HK-2 (cell line): ENCODE data around the gene SERPINE1.
A peak's percentile ranks its signal among the peaks of the same experiment; 100 is the strongest.
"Not testable (repeated sequence)": the region's sequence is repeated elsewhere in the genome, so short reads cannot be mapped to it uniquely, and the experiment has no call there.

ENCODE experiments used
- DNase-seq: peaks from one replicate; pipeline ENCODE4 v3.0.0-alpha.2; 2018; ENCODE audit not compliant: unreplicated experiment

The SERPINE1 gene

DNA sequence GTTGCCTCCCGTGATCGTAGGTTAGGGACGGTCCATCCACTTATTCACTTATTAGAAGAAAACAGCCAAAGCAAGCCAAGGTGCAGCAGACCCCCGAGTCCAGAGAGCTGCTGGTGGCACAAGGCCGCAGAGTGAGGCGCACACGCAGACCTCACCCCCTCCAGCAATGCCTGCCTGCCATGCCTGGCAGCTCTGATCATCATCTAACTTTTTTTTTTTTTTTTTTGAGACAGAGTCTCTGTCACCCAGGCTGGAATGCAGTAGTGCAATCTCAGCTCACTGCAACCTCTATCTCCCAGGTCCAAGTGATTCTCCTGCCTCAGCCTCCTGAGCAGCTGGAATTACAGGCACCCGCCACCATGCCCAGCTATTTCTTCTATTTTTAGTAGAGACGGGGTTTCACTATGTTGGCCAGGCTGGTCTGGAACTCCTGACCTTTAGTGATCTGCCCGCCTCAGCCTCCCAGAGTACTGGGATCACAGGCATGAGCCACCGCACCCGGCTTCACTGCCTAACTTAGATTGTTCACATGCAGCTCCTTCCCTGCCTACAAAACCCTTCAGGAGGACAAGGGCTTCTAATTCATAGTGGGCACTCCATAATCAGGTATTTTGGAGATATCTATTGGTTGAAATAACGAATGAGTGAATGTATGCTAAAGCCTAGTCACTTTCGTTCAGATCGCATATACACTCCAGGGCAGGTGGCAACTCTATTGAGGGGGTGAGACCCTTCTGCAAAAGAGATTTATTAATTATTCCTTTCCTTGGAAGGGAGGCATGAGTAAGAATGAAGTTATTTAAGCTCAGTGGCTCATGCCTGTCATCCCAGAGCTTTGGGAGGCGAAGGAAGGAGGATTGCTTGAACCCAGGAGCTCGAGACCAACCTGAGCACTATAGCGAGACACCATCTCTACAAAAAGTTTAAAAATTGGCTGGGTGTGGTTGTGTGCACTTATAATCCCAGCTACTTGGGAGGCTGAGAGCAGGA lies 25.8 kb upstream of the SERPINE1 start:
- no peak for DNase-seq

DNA sequence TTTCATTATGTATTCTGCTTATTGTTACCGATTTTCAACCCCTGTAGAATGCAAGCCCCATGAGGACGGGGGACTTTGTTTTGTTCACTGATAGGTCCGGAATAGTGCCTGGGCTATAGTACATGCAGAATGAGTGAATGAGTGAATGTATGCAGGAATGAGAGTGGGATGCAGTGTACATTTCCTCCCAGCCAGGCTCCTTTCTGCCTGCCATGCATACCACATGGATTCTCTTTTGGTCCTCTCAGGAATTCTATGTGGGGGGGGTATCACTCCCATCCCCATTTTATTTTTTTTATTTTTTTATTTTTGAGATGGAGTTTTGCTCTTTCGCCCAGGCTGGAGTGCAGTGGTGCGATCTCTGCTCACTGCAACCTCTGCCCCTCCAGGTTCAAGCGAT lies 24.9 kb upstream of the SERPINE1 start:
- no peak for DNase-seq

DNA sequence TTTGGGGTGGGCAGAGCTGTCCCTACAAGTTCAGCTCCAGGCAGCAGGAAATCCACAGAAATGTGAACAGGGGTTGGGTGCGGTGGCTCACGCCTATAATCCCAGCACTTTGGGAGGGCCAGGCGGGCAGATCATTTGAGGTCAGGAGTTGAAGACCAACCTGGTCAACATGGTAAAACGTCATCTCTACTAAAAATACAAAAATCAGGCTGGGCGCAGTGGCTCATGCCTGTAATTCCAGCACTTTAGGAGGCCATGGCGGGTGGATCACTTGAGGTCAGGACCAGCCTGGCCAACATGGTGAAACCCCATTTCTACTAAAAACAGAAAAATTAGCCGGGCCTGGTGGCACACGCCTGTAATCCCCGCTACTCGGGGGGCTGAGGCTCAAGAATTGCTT lies 23.2 kb upstream of the SERPINE1 start:
- DNase-seq, result not testable (repeated sequence)

DNA sequence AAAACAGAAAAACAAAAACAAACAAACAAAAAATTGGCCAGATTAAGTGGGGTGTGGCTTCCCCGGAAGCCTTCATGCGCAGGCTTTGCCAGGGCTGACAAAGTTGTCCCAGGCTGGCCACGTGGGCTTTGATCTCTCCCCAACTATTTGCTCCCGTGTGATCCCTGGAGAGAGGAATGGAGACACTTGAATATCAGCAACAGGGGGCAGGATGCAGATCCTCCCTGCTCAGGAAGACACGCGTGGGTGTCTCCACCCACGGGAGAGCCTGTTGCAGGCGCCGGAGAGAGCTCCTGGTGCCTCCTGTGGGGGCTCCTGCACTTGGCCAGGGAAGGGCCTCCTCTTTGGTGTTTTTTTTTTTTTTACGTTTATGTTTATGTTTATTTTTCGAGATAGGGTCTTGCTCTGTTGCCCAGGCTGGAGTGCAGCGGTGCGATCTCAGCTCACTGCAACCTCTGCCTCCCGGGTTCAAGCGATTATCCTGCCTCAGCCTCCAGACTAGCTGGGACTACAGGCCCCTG lies 22.7 kb upstream of the SERPINE1 start:
- DNase-seq, result no peak

DNA sequence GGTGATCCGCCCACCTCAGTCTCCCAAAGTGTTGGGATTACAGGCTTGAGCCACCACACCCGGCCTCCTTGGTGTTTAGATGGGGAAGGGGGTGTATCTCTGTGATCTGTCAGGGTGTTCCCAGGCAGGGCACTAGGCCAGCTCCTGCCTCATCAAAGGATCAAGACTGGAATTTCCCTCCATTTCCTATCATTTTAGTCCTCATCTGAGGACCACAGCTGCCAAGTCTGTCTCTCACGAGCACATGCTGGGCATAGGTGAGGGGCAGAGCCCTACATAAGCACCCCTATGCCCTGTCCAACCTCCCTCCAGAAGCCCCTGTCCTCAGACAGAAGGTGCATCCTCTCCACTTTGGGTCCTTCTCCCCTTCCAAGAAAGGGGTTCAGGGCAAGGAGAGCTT lies 22.1 kb upstream of the SERPINE1 start:
- no peak for DNase-seq

DNA sequence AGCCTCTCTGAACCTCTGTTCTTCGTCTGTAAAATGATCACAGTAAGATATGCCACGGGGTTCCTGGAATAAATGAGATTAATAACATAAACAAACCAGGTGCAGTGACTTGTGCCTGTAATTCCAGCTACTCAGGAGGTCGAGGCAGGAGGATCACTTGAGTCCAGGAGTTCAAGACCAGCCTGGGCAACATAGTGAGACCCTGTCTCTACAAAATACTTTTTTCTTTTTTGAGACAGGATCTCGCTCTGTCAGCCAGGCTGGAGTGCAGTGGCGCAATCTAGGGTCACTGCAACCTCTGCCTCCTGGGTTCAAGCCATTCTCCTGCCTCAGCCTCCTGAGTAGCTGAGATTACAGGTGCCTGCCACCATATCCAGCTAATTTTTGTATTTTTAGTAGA lies 21.7 kb upstream of the SERPINE1 start:
- not testable (repeated sequence) for DNase-seq

DNA sequence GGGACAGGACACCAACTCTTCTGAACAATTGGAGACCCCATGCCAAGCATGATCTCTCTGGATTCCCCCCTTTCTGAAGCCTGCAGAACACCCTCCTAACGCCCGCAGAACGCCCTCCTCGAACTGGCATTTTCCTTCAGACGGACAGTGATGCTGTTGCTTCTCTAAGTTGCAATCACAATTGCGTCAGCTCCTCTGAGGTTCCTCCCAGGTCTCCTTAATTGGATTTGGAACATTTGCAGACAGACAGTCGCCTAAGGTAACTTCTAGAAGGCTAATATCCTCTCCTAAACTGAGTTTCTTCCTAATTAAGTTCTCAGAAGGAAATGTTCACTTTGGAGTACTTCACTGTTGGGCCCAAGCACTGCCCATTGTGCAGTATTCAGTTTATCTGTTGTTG lies 20.5 kb upstream of the SERPINE1 start:
- no peak for DNase-seq

DNA sequence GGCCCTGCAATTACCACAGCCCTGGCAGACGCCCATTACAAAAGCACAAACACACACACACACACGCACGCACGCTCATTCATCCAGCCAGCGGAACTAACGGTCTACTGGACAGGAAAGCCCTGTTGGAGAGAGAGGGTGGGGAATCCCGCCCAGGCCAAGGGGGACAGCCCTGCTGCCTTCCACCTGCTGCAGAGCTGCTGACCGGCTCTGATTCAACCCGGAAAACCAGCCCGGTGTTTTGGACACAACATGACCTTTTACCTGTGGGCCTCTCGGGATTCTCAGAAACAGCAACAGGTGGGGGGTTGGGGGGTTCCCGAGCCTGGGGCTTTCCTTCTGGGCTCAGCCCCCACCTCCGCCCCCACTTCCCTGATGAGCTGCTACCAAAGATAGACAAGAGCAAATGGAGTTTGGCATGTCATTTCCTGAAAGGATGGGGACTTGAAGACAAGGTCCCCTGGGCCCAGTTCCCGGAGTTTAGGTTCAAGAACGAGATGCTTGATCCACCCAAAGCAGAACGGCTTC lies 18.5 kb upstream of the SERPINE1 start:
- peak; percentile 83 for DNase-seq

DNA sequence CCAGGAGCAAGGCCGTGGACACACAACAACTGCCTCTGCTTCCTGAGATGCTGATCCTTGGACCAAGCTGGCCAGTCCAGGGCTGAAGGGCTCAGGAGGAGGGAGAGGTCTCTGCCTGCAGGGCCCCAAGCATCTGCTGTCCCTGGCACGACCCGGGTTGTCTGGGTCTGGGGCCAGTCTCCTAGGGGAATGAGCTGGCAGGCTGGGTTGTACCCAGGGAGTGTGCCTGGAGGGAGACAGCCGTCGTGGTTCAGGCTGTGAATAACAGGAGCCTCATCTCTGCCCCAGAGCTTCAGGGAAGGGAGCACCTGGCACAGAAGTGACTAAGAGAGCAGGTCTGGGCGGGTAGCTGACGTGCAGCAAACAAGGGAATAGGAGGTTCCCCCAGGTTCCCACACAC lies 17.9 kb upstream of the SERPINE1 start:
- no peak for DNase-seq

DNA sequence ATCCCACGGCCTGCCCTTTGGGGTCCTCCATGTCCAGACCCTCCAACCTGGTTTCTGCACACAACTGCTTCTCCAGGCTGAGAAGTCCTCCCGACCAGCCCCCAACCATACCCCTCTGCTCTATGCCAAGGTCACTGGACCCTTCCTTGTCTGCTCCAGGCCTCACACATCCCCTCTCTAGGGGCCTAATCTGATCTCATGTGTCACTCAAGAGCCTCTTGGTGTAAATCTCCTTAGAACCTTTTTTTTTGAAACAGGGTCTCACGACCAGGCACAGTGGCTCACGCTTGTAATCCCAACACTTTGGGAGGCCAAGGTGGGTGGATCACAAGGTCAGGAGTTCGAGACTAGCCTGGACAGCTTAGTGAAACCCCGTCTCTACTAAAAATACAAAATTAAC lies 17.5 kb upstream of the SERPINE1 start:
- no peak for DNase-seq

DNA sequence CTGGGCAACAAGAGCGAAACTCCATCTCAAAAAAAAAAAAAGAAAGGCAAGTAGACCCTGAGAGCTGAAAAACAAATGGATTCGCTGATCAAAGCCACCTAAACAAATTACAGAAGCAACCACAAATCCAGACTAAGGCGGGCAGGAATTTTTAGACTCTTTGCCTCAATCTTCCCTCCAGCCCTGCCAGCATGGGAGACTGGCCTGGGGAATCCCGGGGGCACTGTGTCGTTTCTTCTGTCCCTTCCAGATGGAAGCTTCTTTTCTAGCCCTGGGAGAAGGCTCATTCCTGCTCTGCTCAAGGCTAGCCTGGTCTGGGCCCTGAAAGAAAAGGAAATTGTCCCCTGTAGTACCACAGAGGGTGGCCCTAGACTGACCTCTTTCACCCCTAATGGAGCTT lies 15.6 kb upstream of the SERPINE1 start:
- DNase-seq, result no peak

DNA sequence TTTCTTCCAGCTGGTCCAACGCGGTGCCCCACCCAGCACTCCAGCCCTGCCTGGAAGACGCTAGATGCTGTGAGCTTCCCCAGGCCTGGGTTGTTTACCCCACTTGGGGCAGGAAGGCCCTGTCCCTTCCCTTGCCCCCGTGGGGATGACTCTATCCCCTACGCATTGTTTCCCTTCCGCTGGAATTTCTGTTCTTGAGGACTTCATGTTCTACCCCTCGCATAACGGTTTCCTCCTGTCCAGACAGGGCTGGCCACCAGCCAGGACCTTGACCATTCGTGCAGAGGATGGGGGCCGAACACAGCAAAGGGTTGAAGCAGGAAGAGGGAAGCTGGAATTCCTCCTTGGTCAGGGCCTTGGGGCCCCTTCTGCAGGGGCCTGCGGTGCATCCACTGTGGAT lies 14.7 kb upstream of the SERPINE1 start:
- no peak for DNase-seq

DNA sequence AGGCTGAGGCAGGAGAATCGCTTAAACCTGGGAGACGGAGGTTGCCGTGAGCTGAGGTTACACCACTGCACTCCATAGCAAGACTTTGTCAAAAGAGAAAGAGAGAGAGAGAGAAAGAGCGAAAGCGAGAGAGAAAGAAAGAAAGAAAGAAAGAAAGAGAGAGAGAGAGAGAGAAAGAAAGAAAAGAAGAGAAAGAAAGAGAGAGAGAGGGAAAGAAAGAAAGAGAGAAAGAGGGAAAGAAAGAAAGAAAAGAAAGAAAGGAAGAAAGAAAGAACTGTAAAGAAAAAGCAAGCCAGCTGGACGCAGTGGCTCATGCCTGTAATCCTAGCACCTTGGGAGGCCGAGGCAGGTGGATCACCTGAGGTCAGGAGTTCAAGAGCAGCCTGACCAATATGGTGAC lies 13.8 kb upstream of the SERPINE1 start:
- DNase-seq, result not testable (repeated sequence)

DNA sequence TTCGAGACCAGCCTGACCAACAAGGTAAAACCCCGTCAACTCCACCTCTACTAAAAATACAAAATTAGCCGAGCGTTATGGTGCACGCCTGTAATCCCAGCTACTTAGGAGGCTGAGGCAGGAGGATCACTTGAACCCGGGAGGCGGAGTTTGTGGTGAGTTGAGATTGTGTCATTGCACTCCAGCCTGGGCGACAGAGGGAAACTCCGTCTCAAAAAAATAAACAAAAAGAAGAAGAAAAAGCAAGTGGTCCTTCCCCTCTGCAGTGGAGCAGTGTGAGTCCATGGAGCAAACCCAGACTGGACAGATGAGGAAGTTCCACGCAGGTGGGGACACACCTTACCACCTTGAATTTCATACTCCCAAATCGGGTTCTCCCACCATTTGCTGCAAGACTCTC lies 13.1 kb upstream of the SERPINE1 start:
- DNase-seq, result no peak

DNA sequence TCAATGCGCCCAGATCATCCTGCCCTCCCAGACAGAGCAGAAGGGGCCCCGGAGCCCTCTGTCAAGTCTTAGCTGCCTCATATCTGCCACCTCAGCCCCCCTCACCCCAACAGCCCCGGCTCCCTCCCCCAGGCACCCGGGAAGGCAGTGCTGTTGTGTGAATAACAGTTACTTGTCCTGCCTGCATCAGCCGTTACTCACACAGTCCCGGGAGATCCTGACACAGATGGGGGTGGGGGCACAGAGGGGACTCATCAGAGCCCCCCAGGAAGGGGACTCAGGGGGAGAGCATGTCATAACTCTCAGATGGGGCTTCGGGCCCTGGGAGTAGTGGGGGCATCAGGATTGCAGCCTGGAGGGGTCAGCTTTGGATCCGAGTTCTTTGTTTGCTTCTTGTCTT lies 12.4 kb upstream of the SERPINE1 start:
- DNase-seq, result no peak

DNA sequence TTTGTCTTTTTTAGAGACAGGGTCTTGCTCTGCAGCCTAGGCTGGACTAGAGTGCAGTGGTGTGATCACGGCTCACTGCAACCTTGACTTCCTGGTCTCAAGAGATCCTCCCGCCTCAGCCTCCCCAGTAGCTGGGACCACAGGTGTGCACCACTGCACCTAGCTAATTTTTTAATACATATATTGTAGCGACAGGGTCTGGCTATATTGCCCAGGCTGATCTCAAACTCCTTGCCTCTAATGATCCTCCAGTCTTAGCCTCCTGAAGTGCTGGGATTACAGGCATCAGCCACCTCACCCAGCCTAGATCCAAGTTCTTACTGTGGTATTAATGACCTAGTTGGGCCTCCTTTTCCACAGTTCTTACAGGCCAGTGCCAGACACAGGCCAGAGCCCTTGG lies 11.7 kb upstream of the SERPINE1 start:
- DNase-seq, result no peak

DNA sequence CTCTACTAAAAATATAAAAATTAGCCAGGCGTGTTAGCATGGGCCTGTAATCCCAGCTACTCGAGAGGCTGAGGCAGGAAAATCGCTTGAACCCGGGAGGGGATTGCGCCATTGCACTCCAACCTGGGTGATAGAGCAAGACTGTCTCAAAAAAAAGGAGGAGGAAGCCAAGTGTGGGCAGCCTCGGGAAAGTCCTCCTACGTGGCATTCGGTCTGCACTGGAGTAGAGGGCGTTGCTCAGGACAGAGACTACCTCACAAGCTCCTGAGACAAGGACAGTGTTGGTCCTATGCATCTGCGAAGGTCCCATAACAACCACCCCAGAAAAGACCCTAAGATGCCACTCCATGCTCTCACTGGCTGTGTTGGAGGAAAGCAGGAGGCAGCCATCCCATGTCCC lies 10.0 kb upstream of the SERPINE1 start:
- DNase-seq, result peak; percentile 53

DNA sequence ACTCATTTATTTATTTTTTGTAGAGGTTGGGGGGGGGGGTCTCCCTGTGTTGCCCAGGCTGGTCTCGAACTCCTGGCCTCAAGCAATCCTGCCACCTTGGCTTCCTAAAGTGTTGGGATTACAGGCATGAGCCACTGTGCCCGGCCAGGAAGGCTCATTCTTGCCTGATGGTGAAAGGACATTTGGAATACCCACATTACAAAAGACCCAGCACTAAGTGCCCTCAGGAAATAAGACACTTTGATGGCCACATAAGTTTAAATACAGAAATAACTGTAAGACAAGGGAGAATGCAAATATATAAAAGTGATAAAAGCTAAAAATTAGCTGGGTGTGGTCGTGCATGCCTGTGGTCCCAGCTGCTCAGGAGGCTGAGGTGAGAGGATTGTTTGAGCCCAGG lies 8.0 kb upstream of the SERPINE1 start:
- DNase-seq, result no peak

DNA sequence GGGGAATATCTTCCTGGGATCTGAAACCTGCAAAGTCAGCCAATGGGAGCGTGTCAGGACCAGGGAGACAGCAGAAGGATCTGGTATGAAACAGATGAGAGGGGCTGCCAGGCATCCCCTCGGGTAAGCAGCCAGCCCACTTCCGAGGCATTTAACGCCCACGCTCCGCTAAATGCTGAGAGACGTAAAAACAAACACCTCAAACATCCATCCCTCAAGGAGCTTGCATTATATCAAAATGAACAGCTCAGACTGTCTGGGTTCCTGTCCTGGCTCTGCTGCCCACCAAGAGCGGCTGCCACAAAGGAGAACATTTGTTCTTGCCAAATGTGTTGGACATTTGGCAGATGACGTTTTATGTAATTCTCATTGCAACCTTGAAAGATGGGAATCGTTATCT lies 7.0 kb upstream of the SERPINE1 start:
- DNase-seq, result no peak

DNA sequence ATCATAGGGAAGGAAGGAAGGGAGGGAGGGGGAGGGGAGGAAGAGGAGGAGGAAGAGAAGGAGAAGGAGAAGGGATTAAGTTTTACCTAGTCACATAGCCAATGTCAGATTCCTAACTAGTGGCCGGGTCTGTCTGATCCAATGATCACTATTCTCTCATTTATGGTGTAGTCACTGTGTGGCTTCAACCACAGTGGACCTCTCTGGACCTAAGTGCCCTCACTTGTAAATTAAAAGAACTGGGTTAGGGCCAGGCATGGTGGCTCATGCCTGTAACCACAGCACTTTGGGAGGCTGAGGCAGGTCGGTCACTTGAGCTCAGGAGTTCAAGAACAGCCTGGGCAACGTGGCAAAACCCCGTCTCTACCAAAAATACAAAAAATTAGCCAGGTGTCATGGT lies 6.6 kb upstream of the SERPINE1 start:
- no peak for DNase-seq

DNA sequence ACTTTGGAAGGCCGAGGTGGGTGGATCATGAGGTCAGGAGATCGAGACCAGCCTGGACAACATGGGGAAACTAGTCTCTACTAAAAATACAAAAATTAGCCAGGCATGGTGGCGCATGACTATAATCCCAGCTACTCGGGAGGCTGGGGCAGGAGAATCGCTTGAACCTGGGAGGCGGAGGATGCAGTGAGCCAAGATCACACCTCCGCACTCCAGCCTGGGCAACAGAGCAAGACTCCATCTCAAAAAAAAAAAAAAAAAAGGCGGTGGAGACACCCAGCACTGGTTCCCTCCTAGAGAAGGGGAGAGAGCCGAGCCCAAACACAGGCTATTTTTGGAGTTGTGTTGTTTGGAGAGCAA lies 5.3 kb upstream of the SERPINE1 start:
- DNase-seq, result not testable (repeated sequence)

DNA sequence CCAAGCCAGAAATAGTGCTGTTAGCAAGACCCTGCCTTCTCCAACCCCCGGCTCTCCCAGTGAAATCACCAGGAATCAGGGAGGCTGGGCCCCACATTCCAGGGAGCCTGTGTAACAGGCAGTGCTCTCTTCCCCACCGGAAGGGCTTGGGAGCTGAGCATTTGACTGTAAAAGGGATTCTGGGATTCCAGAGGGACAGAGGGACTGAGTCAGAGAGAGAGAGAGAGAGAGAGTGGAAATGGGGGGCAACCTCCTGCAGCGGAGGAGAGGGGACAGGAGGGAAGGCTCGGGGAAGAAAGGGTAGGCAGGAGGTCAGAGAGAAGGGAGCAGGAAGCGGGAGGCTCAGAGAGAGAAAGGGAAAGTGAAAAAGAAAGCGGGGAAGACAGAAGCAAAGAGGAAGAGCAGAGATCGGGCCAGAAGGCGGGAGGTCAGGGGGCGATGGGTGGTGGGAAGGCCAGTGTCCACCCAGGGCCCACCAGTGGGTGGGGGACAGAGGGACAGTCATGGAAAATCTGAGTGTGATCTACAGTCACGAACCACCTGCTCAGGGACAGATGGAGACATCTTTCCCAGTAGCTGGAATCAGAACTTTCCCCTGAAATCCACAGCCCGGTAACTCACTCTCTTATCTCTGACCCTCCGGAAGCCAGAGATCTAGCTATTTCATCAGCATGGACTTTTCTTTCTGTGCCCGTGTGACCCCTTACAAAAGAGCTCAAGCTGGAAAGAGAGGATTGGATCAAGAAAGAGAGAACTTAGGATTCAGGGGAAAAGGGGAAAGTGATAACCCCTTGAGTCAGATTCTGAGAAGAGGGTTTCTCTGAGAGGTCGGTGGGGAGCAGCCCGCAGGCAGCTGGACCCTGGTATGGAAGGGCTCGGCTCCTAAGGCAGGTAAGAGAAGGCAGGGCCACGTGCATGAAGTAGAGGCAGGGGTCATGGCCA lies 4.6 kb upstream of the SERPINE1 start:
- peak; percentile 96 for DNase-seq
